BLaER1 treated with 17β-estradiol and CSF1 and Interleukin-3, amounts not matched to agents 10 nM and 100 nM (cell line): ENCODE data around the gene CCP110.

Experiments
- H3K27ac ChIP-seq, 11 experiments: shearing (Covaris generic); formaldehyde crosslinking; 2 replicates each; pipeline ENCODE4 v1.8.1; 2022
- H3K27me3 ChIP-seq, 11 experiments: shearing (Covaris generic); formaldehyde crosslinking; 2 replicates each; pipeline ENCODE4 v1.8.1; 2022
- H3K36me3 ChIP-seq, 11 experiments: shearing (Covaris generic); formaldehyde crosslinking; 2 replicates each; pipeline ENCODE4 v1.8.1; 2022
- H3K4me1 ChIP-seq, 10 experiments: shearing (Covaris generic); formaldehyde crosslinking; 2 replicates each; pipeline ENCODE4 v1.8.1; 2022
- H3K4me2 ChIP-seq, 11 experiments: shearing (Covaris generic); formaldehyde crosslinking; 2 replicates each; pipeline ENCODE4 v1.8.1; 2022
- H3K4me3 ChIP-seq, 10 experiments: shearing (Covaris generic); formaldehyde crosslinking; 2 replicates each; pipeline ENCODE4 v1.8.1; 2022
- H3K9ac ChIP-seq, 11 experiments: shearing (Covaris generic); formaldehyde crosslinking; 2 replicates each; pipeline ENCODE4 v1.8.1; 2022
- H3K9me3 ChIP-seq, 11 experiments: shearing (Covaris generic); formaldehyde crosslinking; replicated peaks in 1 of 11; 2 replicates each; pipeline ENCODE4 v1.8.1; 2022
- H4K20me1 ChIP-seq, 11 experiments: shearing (Covaris generic); formaldehyde crosslinking; 2 replicates each; pipeline ENCODE4 v1.8.1; 2022
- Cebpa-rat ChIP-seq, 11 experiments: shearing (Covaris generic); IDR thresholded peaks; 2 replicates each; pipeline ENCODE4 v1.8.1; 2022

CCP110 gene

DNA sequence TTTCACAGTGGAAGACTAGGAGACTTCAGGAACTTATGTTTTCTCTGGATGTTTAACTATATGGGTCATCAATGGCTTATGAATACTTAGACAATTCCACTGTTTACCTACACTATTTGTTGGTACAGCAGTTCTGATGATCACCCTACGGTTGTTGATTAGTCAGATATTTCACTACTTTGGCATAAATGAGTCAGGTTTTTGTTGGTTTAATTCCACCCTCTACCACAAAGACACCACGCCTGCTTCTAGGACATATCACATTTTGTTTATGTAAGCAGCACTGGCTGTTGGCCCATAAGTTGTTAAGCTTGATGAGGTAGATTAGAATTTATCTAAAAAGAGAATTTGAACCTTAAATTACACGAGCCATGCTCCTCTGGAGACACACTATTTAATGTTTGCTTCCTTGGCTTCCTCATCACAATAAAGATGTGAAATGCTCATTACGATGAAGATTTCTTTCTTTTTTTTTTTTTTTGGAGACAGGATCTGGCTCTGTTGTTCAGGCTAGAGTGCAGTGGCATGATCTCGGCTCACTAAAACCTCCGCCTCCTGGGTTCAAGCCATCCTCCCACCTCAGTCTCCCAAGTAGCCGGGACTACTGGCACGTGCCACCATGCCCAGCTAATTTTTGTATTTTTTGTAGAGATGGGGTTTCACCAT is 6.2 kb upstream of the CCP110 start:
- peak overlapping the region in 4 of 11 experiments; percentile 4 to 97 (median 90); a peak in 7 of 22 replicates for H3K4me2 ChIP-seq
- H3K36me3 ChIP-seq: peaks cover 23 to 59% (median 44%) of the 10 kb centered on the region in 11 experiments
- H3K4me1 ChIP-seq: peaks cover 21 to 90% (median 47%) of the 10 kb centered on the region in 10 experiments
- H3K27me3 ChIP-seq: no peaks in the 10 kb centered on the region
- TF ChIP-seq Cebpa-rat (IDR thresholded peaks at IDR 0.05): no peak
- H3K4me3 ChIP-seq: peak overlapping the region in 2 of 10 experiments; percentile 18 to 93; a peak in 2 of 20 replicates
- H3K9me3 ChIP-seq: peaks cover 0 to 5% (median 3%) of the 10 kb centered on the region in 11 experiments; a peak in 6 of 22 replicates
- peak overlapping the region in 3 of 11 experiments; percentile 41 to 85 (median 67); a peak in 4 of 22 replicates for H3K9ac ChIP-seq
- H3K27ac ChIP-seq: peak overlapping the region in 3 of 11 experiments; percentile 49 to 68 (median 62); a peak in 5 of 22 replicates
- H4K20me1 ChIP-seq: peaks cover 0 to 7% (median 0%) of the 10 kb centered on the region in 11 experiments; a peak in 7 of 22 replicates

DNA sequence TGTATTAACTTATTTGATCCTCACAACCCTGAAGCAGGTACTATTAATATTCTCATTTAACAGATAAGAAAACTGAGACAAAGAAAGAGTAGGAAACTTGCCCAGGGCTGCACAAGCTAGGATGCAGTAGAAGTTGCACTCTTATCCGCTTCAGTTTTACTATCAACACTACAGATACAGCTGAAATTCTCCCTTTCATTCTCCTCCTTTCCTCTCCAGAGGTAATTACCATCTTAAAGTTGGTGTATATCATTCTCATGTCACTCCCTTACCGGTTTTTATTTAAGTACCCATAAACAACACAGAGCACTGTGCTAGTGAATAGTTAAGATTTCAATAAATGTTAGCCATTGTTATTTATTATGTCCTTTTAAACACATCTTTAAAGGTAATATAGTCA is 5.4 kb upstream of the CCP110 start:
- Histone ChIP-seq H3K4me1 (peaks cover 30 to 90% (median 51%) of the 10 kb centered on the region in 10 experiments), H3K4me3 (peak overlapping the region in 3 of 10 experiments; percentile 44 to 93 (median 82); a peak in 4 of 20 replicates), H3K4me2 (peak overlapping the region in 3 of 11 experiments; percentile 89 to 97 (median 91); a peak in 6 of 22 replicates), H3K27me3 (no peaks in the 10 kb centered on the region), H4K20me1 (peaks cover 0 to 7% (median 0%) of the 10 kb centered on the region in 11 experiments; a peak in 7 of 22 replicates), H3K27ac (peak overlapping the region in 2 of 11 experiments; percentile 62 to 68; a peak in 2 of 22 replicates), H3K9ac (peak overlapping the region in 3 of 11 experiments; percentile 15 to 85 (median 67); a peak in 3 of 22 replicates), H3K36me3 (peaks cover 22 to 52% (median 38%) of the 10 kb centered on the region in 11 experiments), H3K9me3 (no peaks in the 10 kb centered on the region)
- no peak for TF ChIP-seq Cebpa-rat (IDR thresholded peaks at IDR 0.05)

GRCh38 chr16:19520861-19521331 is 2.8 kb upstream of the CCP110 start:
- TF ChIP-seq Cebpa-rat (IDR thresholded peaks at IDR 0.05): no peak
- Histone ChIP-seq H3K36me3 (peaks cover 11 to 33% (median 20%) of the 10 kb centered on the region in 11 experiments), H3K27me3 (no peaks in the 10 kb centered on the region), H4K20me1 (peaks cover 0 to 7% (median 0%) of the 10 kb centered on the region in 11 experiments; a peak in 7 of 22 replicates), H3K4me2 (peak overlapping the region; percentile 79 to 97 (median 91)), H3K4me3 (peak overlapping the region; percentile 74 to 97 (median 92)), H3K9me3 (no peaks in the 10 kb centered on the region), H3K9ac (peak overlapping the region; percentile 78 to 88 (median 86)), H3K27ac (peak overlapping the region; percentile 62 to 87 (median 78); a peak in 21 of 22 replicates), H3K4me1 (peaks cover 44 to 80% (median 52%) of the 10 kb centered on the region in 10 experiments)

DNA sequence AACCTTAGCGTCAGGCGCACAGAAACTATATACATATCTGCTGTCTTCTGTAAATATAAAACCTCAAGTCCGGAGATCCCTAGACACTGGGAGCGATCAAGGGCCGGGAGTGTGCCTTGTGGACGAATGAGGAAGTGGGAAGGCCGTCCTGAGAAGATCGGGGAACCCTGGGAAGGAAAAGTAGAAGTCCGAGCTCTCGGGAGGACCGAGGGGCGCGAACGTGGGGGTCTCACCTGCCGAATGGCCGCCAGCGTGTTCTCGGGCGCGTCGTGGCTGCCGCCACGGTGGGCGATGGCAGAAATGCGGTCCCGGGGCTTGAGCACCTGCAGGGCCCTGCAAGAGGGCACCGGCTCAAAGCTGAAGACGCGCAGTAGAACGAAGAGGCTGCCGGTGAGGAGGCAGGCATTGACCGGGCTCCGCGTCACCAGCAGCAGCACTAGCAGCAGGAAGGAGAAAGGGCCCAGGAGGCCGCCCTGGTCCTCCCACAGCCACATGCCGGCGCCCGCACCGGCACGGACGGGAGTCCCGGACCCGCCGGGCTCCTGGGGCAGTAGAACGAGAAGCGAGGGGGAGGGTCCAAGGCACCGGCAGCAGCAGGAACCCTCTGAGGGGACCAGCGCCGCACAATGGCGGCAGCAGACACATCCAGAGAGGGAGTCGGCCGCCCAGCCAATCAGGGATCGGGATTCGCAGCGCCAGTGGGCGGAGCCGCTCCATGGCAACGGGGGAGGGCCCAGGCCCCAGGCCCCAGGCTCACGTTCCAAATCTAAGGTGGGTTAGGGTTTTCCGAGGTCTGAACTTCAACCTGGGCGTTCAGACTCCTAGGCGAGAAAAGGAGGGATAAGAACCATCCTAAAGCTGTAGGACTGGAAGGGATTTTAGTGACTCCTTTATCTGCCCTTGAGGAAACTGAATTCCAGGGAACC is 2.0 kb upstream of the CCP110 start, which contains the start of gene GDE1:
GDE1 (minus strand) TSS at position 628 of the 926 bp plus-strand sequence; CDS start at position 494, 134 bp downstream.
- no peaks in the 10 kb centered on the region for H3K27me3 ChIP-seq
- H3K9ac ChIP-seq: peak within 1 kb of the TSS; percentile 78 to 88 (median 86)
- peak within 1 kb of the TSS; percentile 79 to 97 (median 91) for H3K4me2 ChIP-seq
- H3K4me3 ChIP-seq: peak within 1 kb of the TSS; percentile 74 to 97 (median 92)
- peak within 1 kb of the TSS; percentile 62 to 87 (median 78); a peak in 21 of 22 replicates for H3K27ac ChIP-seq
- H4K20me1 ChIP-seq: peaks cover 0 to 7% (median 0%) of the 10 kb centered on the region in 11 experiments; a peak in 7 of 22 replicates
- no peaks in the 10 kb centered on the region for H3K9me3 ChIP-seq
- H3K4me1 ChIP-seq: peaks cover 46 to 73% (median 52%) of the 10 kb centered on the region in 10 experiments
- TF ChIP-seq Cebpa-rat (IDR thresholded peaks at IDR 0.05): no peak
- H3K36me3 ChIP-seq: peaks cover 3 to 25% (median 11%) of the 10 kb centered on the region in 11 experiments

DNA sequence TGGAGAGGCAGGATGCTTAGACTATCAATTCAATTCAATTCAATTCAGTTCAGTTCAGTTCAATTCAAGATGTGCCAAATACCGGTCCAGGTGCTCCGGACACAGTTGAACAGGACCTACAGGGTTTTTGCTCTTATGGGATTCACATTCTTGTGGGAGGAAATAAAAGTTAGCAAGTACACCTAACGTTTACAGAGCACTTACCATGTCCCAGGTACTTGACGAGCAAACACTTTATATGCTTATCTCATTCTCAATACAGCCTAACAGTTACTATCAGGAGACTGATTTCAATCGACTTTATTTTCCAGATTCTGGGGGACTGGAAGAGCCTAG is 1.4 kb upstream of the CCP110 start:
- no peak for TF ChIP-seq Cebpa-rat (IDR thresholded peaks at IDR 0.05)
- peaks cover 0 to 19% (median 5%) of the 10 kb centered on the region in 11 experiments; a peak in 8 of 22 replicates for H3K36me3 ChIP-seq
- no peaks in the 10 kb centered on the region for H3K9me3 ChIP-seq
- peaks cover 46 to 66% (median 52%) of the 10 kb centered on the region in 10 experiments for H3K4me1 ChIP-seq
- peak overlapping the region in 7 of 11 experiments; percentile 78 to 88 (median 87); a peak in 10 of 22 replicates for H3K9ac ChIP-seq
- H3K27ac ChIP-seq: peak overlapping the region in 7 of 11 experiments; percentile 73 to 87 (median 81); a peak in 10 of 22 replicates
- peak overlapping the region in 8 of 10 experiments; percentile 74 to 95 (median 92); a peak in 11 of 20 replicates for H3K4me3 ChIP-seq
- H3K27me3 ChIP-seq: no peaks in the 10 kb centered on the region
- H3K4me2 ChIP-seq: peak overlapping the region; percentile 79 to 97 (median 91)
- peaks cover 0 to 7% (median 0%) of the 10 kb centered on the region in 11 experiments; a peak in 7 of 22 replicates for H4K20me1 ChIP-seq

DNA sequence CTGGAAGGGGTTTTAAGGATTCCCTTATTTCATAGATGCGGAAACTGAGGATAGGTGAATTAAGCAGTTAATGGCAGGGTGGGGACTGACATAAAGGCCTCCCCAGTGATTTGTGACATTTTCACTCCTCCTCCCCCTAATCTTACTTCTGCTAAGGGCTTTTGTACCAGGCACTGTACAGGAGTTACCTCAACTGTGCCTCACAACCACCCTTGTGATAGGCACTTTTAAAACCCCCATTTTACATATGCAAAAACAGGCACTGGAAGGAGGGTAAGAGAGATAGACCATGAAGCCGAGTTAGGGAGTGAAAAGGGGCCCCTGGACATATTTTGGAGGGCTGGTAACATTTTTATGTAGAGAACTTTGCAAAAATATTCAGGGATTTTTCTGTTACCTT is 982 bp upstream of the CCP110 start:
- Histone ChIP-seq H3K4me2 (peak overlapping the region in 10 of 11 experiments; percentile 79 to 97 (median 91); a peak in 12 of 22 replicates), H3K4me1 (peaks cover 46 to 62% (median 52%) of the 10 kb centered on the region in 10 experiments), H3K27ac (peak overlapping the region in 4 of 11 experiments; percentile 81 to 87 (median 83); a peak in 3 of 22 replicates), H3K9ac (no peak overlapping the region), H3K4me3 (no peak overlapping the region), H3K27me3 (no peaks in the 10 kb centered on the region), H4K20me1 (peaks cover 0 to 7% (median 0%) of the 10 kb centered on the region in 11 experiments; a peak in 7 of 22 replicates), H3K9me3 (no peaks in the 10 kb centered on the region), H3K36me3 (peaks cover 0 to 18% (median 6%) of the 10 kb centered on the region in 11 experiments; a peak in 17 of 22 replicates)
- no peak for TF ChIP-seq Cebpa-rat (IDR thresholded peaks at IDR 0.05)

DNA sequence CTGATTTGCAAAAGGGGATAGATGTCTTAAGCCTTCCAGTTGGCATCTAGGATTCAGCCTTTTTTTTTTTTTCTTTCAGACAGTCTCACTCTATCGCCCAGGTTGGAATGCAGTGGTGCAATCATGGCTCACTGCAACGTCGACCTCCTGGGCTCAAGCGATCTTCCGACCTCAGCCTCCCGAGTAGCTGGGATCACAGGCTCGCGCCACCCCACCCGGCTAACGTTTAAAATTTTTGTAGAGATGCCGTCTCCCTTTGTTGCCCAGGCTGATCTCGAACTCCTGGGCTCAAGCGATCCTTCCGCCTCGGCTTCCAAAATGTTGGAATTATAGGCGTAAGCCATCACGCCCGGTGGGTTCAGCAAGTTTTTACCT is 571 bp upstream of the CCP110 start:
- H3K4me2 ChIP-seq: peak overlapping the region in 6 of 11 experiments; percentile 23 to 91 (median 57); a peak in 6 of 22 replicates
- H3K9me3 ChIP-seq: no peaks in the 10 kb centered on the region
- H3K4me3 ChIP-seq: peak overlapping the region in 5 of 10 experiments; percentile 90 to 98 (median 96); a peak in 5 of 20 replicates
- H4K20me1 ChIP-seq: peaks cover 0 to 7% (median 0%) of the 10 kb centered on the region in 11 experiments; a peak in 7 of 22 replicates
- H3K27me3 ChIP-seq: no peaks in the 10 kb centered on the region
- peaks cover 1 to 19% (median 10%) of the 10 kb centered on the region in 11 experiments; a peak in 20 of 22 replicates for H3K36me3 ChIP-seq
- peaks cover 46 to 58% (median 50%) of the 10 kb centered on the region in 10 experiments for H3K4me1 ChIP-seq
- H3K9ac ChIP-seq: no peak overlapping the region
- no peak overlapping the region for H3K27ac ChIP-seq
- no peak for TF ChIP-seq Cebpa-rat (IDR thresholded peaks at IDR 0.05)

- H3K36me3 ChIP-seq: peaks cover 13 to 24% (median 18%) of the 10 kb centered on the region in 11 experiments
- H3K9ac ChIP-seq: peak overlapping the region; percentile 80 to 91 (median 88)
- H3K4me2 ChIP-seq: peak overlapping the region; percentile 75 to 93 (median 86)
- TF ChIP-seq Cebpa-rat (IDR thresholded peaks at IDR 0.05): no peak
- H4K20me1 ChIP-seq: peaks cover 0 to 7% (median 0%) of the 10 kb centered on the region in 11 experiments; a peak in 6 of 22 replicates
- peaks cover 42 to 50% (median 47%) of the 10 kb centered on the region in 10 experiments for H3K4me1 ChIP-seq
- no peaks in the 10 kb centered on the region for H3K27me3 ChIP-seq
- H3K27ac ChIP-seq: peak overlapping the region; percentile 33 to 90 (median 84); a peak in 21 of 22 replicates
- peak overlapping the region; percentile 89 to 99 (median 96) for H3K4me3 ChIP-seq
- H3K9me3 ChIP-seq: no peaks in the 10 kb centered on the region
Measured at GRCh38 chr16:19524356-19524615, 544 bp downstream of the CCP110 start.
